SK-N-MC (cell line): ENCODE measurements around the gene ZNHIT3.
"Not testable (repeated sequence)": the region's sequence is repeated elsewhere in the genome, so short reads cannot be mapped to it uniquely, and the experiment has no call there.

ENCODE experiments used
- DNase-seq: peaks from one replicate; pipeline ENCODE4 v3.0.0-alpha.2; 2011; ENCODE audit warnings: low read depth, low spot score
- H3K27ac ChIP-seq: fragments of 200-600 bp; sonication (generic); 2 replicates; pipeline ENCODE4 v1.5.1; 2016; ENCODE audit warnings: mixed run types
- H3K36me3 ChIP-seq: fragments of 200-600 bp; sonication (generic); 2 replicates; pipeline ENCODE4 v1.6.1; 2017; ENCODE audit warnings: antibody characterized with exemption, low read length, mixed read lengths; ENCODE audit not compliant: insufficient read depth
- H3K4me3 ChIP-seq: fragments of 200-600 bp; sonication (generic); 2 replicates; pipeline ENCODE4 v1.5.1; 2016
- H3K9ac ChIP-seq: fragments of 200-600 bp; sonication (generic); 2 replicates; pipeline ENCODE4 v1.8.0; 2017; ENCODE audit warnings: mixed run types, mixed read lengths; ENCODE audit not compliant: insufficient read length
- H3K9me3 ChIP-seq: fragments of 200-600 bp; sonication (generic); 2 replicates; pipeline ENCODE4 v1.6.1; 2017; ENCODE audit warnings: low read depth, mild to moderate bottlenecking, antibody characterized with exemption, low read length, moderate library complexity, mixed read lengths
- EZH2 ChIP-seq: fragments of 200-600 bp; sonication (generic); IDR thresholded peaks from one replicate; pipeline ENCODE4 v1.6.1; 2017; ENCODE audit warnings: antibody characterized with exemption
- FOXP2 ChIP-seq: optimal IDR thresholded peaks from 2 replicates; pipeline ENCODE3; 2011; ENCODE audit warnings: mild to moderate bottlenecking, moderate library complexity; ENCODE audit not compliant: insufficient read depth; ENCODE audit errors: extremely low read length, control extremely low read depth
- POLR2AphosphoS5 ChIP-seq: IDR thresholded peaks from 2 replicates; pipeline ENCODE4 v1.6.1; 2012; ENCODE audit warnings: mild to moderate bottlenecking, low read depth, low read length, borderline replicate concordance

Gene ZNHIT3

GRCh38 chr17:36505171-36505570 lies 18.7 kb downstream of the ZNHIT3 start:
- TF ChIP-seq POLR2AphosphoS5 (no peak), EZH2 (no peak), FOXP2 (no peak)
- no peak overlapping the region for H3K9ac ChIP-seq
- H3K27ac ChIP-seq, result no peak overlapping the region
- no peak for DNase-seq
- H3K4me3 ChIP-seq, result no peak overlapping the region
- H3K36me3 ChIP-seq, result peaks cover 77% of the 10 kb centered on the region
- no peaks in the 10 kb centered on the region for H3K9me3 ChIP-seq

DNA sequence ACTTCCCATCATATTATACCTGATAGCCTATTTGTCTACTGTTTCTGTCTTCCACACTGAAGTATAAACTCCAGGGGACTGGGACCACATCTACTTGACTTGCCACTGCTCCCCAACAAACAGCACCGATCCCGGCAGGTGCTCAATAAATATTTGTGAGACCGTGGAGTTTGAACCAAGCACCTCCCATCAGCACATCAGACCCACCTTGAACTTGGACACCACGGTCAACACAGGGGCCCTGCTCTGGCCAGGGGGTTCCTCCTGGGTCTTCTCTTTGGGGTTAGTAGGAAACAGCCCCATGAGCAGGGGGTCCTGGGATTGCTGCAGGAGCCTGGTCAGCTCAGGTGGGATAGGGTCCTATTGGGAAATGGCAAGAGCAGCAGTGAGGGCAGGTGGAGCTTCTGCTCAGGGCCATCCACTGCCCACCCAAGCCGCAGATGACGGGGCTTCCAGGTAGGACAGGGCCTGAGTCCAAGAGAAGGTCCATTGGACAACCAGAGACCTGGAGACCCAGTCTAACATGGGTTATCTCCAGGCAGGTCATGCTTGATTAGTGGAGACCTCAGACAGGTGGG lies 19.9 kb downstream of the ZNHIT3 start:
- Histone ChIP-seq H3K9me3 (no peaks in the 10 kb centered on the region), H3K4me3 (no peak overlapping the region), H3K27ac (no peak overlapping the region), H3K36me3 (peaks cover 78% of the 10 kb centered on the region; the same call in 1 of the 2 replicates), H3K9ac (no peak overlapping the region)
- TF ChIP-seq FOXP2, result no peak
- TF ChIP-seq POLR2AphosphoS5, result no peak
- no peak for TF ChIP-seq EZH2
- no peak for DNase-seq

- Histone ChIP-seq H3K36me3 (peaks cover 81% of the 10 kb centered on the region; the same call in 1 of the 2 replicates), H3K27ac (no peak overlapping the region), H3K9ac (no peak overlapping the region), H3K9me3 (no peaks in the 10 kb centered on the region), H3K4me3 (no peak overlapping the region)
- DNase-seq, result no peak
- TF ChIP-seq EZH2 (no peak), FOXP2 (no peak), POLR2AphosphoS5 (no peak)
Observed at GRCh38 chr17:36506831-36507230, 20.4 kb downstream of the ZNHIT3 start.

DNA sequence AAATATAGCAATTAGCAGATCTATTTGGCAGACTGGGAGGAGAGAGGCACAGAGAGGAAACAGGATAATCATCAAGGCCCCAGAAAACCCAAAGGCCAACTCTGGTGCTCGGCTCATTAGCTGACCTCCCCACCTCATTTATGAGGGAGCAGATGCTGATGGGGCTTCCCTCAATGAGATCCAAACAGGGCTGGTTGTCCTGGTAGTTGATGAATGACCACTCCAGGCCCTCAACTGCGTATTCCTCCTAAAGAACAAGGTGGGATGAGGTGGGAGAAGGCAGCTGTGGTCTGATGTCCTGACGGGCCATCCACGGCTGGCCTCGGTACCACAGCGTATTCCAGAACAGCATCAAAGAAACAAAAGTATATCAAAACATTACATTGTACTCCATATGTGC lies 20.8 kb downstream of the ZNHIT3 start:
- Histone ChIP-seq H3K9me3 (no peaks in the 10 kb centered on the region), H3K4me3 (no peak overlapping the region), H3K9ac (no peak overlapping the region), H3K36me3 (peaks cover 78% of the 10 kb centered on the region; the same call in 1 of the 2 replicates), H3K27ac (no peak overlapping the region)
- no peak for DNase-seq
- no peak for TF ChIP-seq EZH2
- no peak for TF ChIP-seq FOXP2
- TF ChIP-seq POLR2AphosphoS5, result no peak

DNA sequence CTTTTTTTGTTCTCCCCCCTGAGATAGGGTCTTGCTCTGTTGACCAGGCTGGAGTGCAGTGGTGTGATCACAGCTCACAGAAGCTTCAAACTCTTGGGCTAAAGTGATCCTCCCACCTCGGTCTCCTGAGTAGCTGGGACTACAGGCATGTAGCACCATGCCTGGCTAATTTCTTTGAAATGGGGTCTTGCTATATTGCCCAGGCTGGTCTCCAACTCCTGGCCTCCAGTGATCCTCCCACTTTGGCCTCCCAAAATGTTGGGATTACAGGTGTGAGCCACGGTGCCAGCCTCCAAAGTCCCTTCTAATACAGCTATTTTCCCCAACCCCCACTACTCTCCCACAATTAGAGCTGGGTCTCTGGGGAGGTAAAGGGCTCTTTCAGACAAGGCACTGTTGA lies 22.0 kb downstream of the ZNHIT3 start:
- not testable (repeated sequence) for DNase-seq
- H3K36me3 ChIP-seq, result peaks cover 78% of the 10 kb centered on the region; the same call in 1 of the 2 replicates

GRCh38 chr17:36509272-36509985 lies 22.9 kb downstream of the ZNHIT3 start:
- Histone ChIP-seq H3K9ac (no peak overlapping the region), H3K4me3 (no peak overlapping the region), H3K36me3 (peaks cover 73% of the 10 kb centered on the region; the same call in 1 of the 2 replicates), H3K9me3 (no peaks in the 10 kb centered on the region), H3K27ac (no peak overlapping the region)
- no peak for TF ChIP-seq POLR2AphosphoS5
- no peak for TF ChIP-seq EZH2
- no peak for TF ChIP-seq FOXP2
- DNase-seq, result no peak

More for the DNA sequence above, 22.0 kb downstream of the ZNHIT3 start:
- H3K4me3 ChIP-seq, H3K27ac ChIP-seq, H3K9me3 ChIP-seq, H3K9ac ChIP-seq: not testable (repeated sequence)

- Histone ChIP-seq H3K9me3 (no peaks in the 10 kb centered on the region), H3K4me3 (no peak overlapping the region), H3K36me3 (peaks cover 75% of the 10 kb centered on the region; the same call in 1 of the 2 replicates), H3K9ac (no peak overlapping the region), H3K27ac (no peak overlapping the region)
- TF ChIP-seq EZH2 (no peak), FOXP2 (no peak), POLR2AphosphoS5 (no peak)
- DNase-seq, result no peak
Observed at GRCh38 chr17:36510636-36511035, 24.2 kb downstream of the ZNHIT3 start.

DNA sequence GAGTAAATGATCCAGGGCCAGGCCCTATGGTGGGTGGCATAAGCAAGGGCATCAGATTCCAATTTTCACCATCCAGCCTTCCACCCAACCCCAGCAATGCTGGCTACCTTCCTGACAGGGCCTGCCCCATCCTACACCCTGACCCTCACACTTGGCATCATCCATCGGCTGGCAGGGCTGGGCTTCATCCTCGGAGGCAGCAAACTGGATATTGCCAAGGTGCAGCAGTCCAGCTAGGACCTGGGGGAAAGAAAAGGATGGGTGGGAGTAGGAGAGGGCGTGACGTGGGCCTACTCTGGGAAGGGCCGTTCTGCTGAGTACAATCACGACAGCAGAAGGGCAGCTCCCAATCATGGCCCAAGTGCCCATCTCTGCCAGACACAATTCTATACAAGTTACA lies 24.7 kb downstream of the ZNHIT3 start:
- Histone ChIP-seq H3K27ac (no peak overlapping the region), H3K4me3 (no peak overlapping the region), H3K9me3 (no peaks in the 10 kb centered on the region), H3K36me3 (peaks cover 74% of the 10 kb centered on the region; the same call in 1 of the 2 replicates), H3K9ac (no peak overlapping the region)
- TF ChIP-seq POLR2AphosphoS5 (no peak), EZH2 (no peak), FOXP2 (no peak)
- DNase-seq, result no peak

GRCh38 chr17:36512641-36513040 lies 26.2 kb downstream of the ZNHIT3 start:
- TF ChIP-seq EZH2 (no peak), POLR2AphosphoS5 (no peak), FOXP2 (no peak)
- H3K36me3 ChIP-seq, result peaks cover 72% of the 10 kb centered on the region
- no peak for DNase-seq
- no peak overlapping the region for H3K9ac ChIP-seq
- no peak overlapping the region for H3K4me3 ChIP-seq
- no peaks in the 10 kb centered on the region for H3K9me3 ChIP-seq
- H3K27ac ChIP-seq, result no peak overlapping the region
